ENCODE data around the gene HECTD4. TPM values are rescaled to one million over a fixed set of nuclear protein-coding genes. Genes with fewer than 3 reads are reported as not detected.
"Not testable (repeated sequence)": the region's sequence is repeated elsewhere in the genome, so short reads cannot be mapped to it uniquely, and the experiment has no call there.

HECTD4 gene
- polyA plus RNA-seq, 3 donors, result 36.9 to 39.6 (median 37.5) TPM

DNA sequence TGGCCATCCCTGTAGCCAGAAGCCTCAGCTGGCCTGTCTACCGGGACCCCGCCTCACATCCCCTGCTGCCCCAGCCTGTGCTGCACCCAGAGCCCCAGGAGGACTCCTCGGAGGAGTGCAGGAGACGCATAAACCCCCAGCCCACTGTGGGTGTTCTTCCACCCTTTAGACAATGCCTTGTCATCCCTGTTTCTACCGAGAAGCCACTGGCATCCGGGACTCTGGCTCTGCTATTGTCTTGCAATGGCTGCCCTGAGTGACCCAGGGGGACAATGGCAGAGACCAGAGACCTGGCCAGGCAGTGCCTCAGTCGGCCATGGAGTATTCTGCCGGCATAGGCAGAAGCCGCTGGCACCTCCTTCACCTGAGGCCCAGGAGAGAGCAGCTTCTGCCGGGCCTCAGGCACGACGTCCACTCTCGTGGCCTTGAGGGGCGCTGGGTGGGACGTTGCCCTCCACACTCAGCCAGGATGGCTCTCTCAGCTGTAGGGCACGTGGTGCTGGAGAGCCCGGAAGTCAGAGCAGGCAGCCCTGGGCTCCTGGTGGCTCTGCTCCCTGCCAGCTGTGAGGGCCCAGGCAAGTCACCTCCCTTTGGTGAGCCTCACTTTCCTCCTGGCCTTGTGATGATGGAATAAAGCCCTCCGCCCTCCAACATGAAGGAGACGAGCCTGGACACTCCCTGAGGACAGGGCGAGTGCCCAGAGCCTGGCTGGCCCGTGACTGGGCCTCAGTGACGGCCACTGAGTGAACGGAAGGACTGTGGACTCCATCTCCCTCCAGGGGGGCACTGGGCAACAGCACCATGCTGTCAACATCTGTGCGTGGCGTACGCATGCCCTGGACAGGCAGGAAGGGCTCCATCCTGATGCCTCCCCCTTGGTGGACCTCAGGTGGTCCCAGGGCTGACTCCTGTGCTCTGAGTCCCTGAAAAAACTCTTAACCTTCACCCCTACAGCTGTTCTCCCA, 215.9 kb downstream of the HECTD4 start:
- no peak for DNase-seq (ENCODE audit: low read depth in 3 of 3, low spot score in 2 of 3)

GRCh38 chr12:112165624-112166023, 216.6 kb downstream of the HECTD4 start:
- DNase-seq (ENCODE audit: low read depth in 3 of 3, low spot score in 2 of 3), result no peak

DNA sequence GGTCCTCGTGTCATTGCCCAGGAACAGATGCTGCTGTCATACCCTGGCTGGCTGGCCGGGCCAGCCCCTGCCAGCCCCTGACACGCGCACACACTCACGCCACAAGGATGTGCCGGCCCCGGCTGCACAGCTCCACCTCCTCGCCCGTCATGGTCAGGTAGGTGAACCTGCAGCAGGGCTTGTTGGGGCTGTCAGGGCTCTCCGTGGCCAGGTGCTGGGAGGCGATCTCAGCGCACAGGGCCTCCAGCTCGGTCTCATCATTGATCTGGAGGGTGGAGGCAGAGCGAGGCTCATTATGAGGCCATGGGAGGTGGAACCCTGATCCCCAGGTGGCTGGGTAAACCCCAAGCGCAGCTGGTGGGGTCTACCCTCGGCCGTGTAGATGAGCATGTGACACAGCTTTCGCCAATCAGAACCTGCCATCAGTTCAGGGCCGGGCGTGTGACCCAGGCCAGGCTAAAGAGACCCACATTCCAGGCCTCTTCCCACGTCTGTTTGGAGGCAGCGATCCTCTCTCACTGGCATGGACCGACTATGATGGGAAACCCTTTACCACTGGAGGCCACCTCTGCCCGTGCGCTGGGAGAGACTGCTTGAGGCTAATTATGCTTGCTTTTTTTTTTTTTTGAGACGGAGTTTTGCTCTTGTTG, 218.1 kb downstream of the HECTD4 start:
- no peak for DNase-seq (ENCODE audit: low read depth in 3 of 3, low spot score in 2 of 3)

DNA sequence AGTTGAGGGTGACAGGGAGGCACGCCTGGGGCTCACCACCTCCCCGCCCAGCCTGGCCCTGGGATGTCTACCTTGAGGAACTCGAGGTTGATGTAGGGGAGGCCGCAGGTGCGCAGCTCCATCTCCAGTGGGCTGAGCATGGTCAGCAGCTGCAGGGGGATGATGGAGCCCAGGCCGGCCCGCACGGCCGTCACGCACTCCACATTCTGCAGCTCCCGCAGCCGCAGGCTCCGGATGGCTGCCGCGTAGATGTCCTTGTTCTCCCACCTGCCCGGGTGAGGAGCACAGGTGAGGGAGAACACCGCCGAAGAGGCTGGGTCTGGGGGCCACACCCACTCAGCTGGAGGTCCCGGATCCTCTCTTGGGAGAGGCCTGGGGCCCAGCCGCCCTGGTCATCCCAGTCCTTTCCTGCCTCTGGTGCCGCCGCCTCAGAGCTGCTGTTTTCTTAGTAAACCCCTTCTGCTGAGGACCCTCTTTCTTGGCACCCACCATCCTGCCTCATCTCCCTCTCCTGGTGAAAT, 218.7 kb downstream of the HECTD4 start:
- DNase-seq (ENCODE audit: low read depth in 3 of 3, low spot score in 2 of 3), result no peak

DNA sequence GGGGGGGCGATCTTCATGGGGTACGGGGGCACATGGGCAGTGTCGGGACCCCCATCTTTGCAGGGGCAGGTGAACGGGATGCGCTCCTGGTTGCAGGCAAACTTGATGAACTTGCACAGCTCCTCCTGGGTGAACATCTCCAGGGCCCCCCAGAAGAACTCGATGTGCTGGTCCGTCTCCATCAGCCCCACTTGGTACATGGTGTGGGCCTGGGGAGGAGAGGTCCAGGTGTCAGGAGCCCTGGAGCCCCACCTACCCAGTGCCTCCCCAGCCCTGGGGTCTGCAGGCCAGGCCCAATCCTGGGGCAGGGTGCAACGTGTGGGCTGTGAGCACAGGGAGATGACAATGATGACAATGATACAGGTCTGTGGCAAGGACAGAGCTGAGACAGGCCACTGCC, 219.2 kb downstream of the HECTD4 start:
- DNase-seq (ENCODE audit: low read depth in 3 of 3, low spot score in 2 of 3), result no peak

DNA sequence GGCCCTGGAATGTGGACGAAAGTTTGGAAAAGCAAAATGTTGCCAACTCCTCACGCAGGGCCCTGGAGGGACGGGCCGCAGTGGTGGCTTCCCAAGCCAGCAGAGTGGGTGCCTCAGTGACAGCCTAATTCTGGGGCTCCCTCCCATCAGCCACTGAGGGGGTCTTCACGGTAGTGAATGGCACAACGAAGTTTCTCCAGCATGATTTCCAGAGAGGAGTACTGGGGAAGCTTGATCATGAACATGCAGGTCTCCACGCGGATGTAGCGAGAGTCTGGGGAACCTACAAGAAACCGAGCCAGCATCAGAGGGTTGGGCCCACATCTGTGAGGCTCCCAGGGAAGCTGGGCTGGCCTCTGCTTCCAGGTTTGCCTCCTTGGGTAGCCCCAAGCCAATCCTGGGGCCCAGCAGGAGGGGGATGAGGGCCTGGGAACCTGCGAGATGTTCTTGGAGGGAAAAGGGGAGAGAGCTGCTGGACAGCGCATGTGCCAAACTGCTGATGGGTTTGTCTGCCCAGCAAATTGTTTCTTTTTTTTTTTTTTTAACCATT, 219.9 kb downstream of the HECTD4 start:
- no peak for DNase-seq (ENCODE audit: low read depth in 3 of 3, low spot score in 2 of 3)

- no peak for DNase-seq (ENCODE audit: low read depth in 3 of 3, low spot score in 2 of 3)
Observed at GRCh38 chr12:112161711-112162110, 220.5 kb downstream of the HECTD4 start.

DNA sequence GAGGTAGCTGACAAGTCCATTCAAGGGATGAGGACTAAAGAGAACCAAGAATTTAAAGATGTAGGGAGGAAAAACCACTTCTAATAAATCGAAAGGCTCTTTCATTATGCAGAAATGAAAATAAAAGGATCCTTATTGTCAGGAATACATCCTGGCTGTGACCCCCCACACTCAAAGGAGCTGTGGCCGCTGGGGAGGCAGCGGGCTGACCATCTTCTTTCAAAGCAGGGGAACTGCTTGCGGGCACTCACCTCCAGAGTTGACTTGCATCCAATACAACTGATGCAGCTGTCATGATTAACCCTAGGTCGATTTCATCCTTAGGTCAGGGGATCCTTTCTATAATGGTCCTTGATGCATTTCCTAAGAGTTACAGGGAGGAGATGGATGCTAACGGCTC, 221.6 kb downstream of the HECTD4 start:
- no peak for DNase-seq (ENCODE audit: low read depth in 3 of 3, low spot score in 2 of 3)

GRCh38 chr12:112159146-112159541, 223.1 kb downstream of the HECTD4 start:
- DNase-seq (ENCODE audit: low read depth in 3 of 3, low spot score in 2 of 3), result no peak

- not testable (repeated sequence) for DNase-seq (ENCODE audit: low read depth in 3 of 3, low spot score in 2 of 3)
Observed at GRCh38 chr12:112158461-112159145, 223.6 kb downstream of the HECTD4 start.

- DNase-seq (ENCODE audit: low read depth in 3 of 3, low spot score in 2 of 3), result no peak
Observed at GRCh38 chr12:112153893-112154219, 228.4 kb downstream of the HECTD4 start.

- DNase-seq (ENCODE audit: low read depth in 3 of 3, low spot score in 2 of 3), result no peak
Observed at GRCh38 chr12:112153181-112153892, 228.9 kb downstream of the HECTD4 start.

- DNase-seq (ENCODE audit: low read depth in 3 of 3, low spot score in 2 of 3), result no peak
Observed at GRCh38 chr12:112151766-112152541, 230.3 kb downstream of the HECTD4 start.

DNA sequence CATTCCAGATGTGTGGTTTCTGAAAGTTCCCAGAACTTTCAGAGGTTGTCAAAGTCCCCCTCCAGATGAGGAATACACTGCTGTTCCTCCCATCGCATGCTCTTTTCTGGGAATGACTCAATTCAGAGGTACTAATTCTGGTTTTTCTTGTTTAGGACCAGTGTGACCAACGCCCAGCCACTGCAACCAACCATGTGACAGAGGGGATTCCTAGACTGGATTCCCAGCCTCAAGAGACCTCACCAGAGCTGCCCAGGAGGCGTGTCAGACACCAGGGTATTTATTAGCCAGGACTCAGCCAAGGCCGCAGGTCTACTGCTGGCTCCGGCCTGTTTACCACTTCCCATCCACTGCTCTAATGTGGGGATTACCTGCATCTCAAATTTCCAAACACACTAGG, 232.6 kb downstream of the HECTD4 start:
- DNase-seq (ENCODE audit: low read depth in 3 of 3, low spot score in 2 of 3), result no peak

GRCh38 chr12:112148031-112148513, 234.2 kb downstream of the HECTD4 start:
- DNase-seq (ENCODE audit: low read depth in 3 of 3, low spot score in 2 of 3), result no peak

GRCh38 chr12:112146123-112146522, 236.1 kb downstream of the HECTD4 start:
- DNase-seq (ENCODE audit: low read depth in 3 of 3, low spot score in 2 of 3), result no peak

- no peak for DNase-seq (ENCODE audit: low read depth in 3 of 3, low spot score in 2 of 3)
Observed at GRCh38 chr12:112140728-112141127, 241.5 kb downstream of the HECTD4 start.

DNA sequence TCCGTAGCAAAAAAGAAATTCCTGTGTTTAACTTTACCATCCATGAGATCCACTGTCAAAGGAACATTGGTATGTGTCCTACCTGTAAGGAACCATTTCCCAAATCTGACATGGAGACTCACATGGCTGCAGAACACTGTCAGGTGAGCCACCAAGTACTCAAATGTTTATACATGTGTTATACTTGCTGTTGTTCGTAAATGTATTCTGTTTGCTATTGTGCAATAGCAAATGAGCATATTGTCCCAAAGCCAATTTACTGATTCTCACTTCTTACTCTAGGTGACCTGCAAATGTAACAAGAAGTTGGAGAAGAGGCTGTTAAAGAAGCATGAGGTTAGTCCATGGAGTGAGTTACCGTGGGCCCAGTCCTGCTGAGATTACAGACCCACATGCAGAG, 247.5 kb downstream of the HECTD4 start:
- DNase-seq (ENCODE audit: low read depth in 3 of 3, low spot score in 2 of 3), result no peak

GRCh38 chr12:112133418-112133817, 248.8 kb downstream of the HECTD4 start:
- no peak for DNase-seq (ENCODE audit: low read depth in 3 of 3, low spot score in 2 of 3)

All from right renal cortex interstitium (tissue), 3 donors.